Natural killer cell (primary cell): ENCODE measurements around the gene FGD2. TPM values are rescaled to one million over a fixed set of nuclear protein-coding genes. Genes with fewer than 3 reads are reported as not detected.
"Not testable (repeated sequence)": the region's sequence is repeated elsewhere in the genome, so short reads cannot be mapped to it uniquely, and the experiment has no call there.

Source experiments
- ATAC-seq, 3 donors: fragments of 150-1000 bp in 2 of 3; fragments of 200-7000 bp in 1 of 3; cut with Tn5 transposase; 1 replicate in 1 of 3; 2 replicates in 2 of 3; pipeline ENCODE4 v1.10.0; 2021; ENCODE audit warnings: mild to moderate bottlenecking in 2 of 3, moderate library complexity in 2 of 3
- DNase-seq, 2 donors: peaks; one replicate each; pipeline versions ENCODE4 v3.0.0 to v3.0.0-alpha.2; 2013 to 2021; ENCODE audit warnings: mixed read lengths in 1 of 2
- H3K27ac ChIP-seq: one replicate; pipeline ENCODE4 v1.5.1; 2013; ENCODE audit warnings: mild to moderate bottlenecking, low read length
- H3K27me3 ChIP-seq: one replicate; pipeline ENCODE4 v1.6.1; 2013; ENCODE audit warnings: low read length; ENCODE audit not compliant: control insufficient read depth, insufficient read depth
- H3K36me3 ChIP-seq: one replicate; pipeline ENCODE4 v1.6.1; 2013; ENCODE audit warnings: low read length; ENCODE audit not compliant: control insufficient read depth, insufficient read depth
- H3K4me1 ChIP-seq: one replicate; pipeline ENCODE4 v1.6.1; 2013; ENCODE audit warnings: low read length; ENCODE audit not compliant: control insufficient read depth, insufficient read depth
- H3K4me3 ChIP-seq: one replicate; pipeline ENCODE4 v1.5.1; 2013; ENCODE audit warnings: low read length
- H3K9me3 ChIP-seq: one replicate; pipeline ENCODE4 v1.6.1; 2013; ENCODE audit warnings: low read length; ENCODE audit not compliant: control insufficient read depth, insufficient read depth
- H3K27ac Mint-ChIP-seq, 2 donors: one replicate each; pipeline ENCODE4 v1.8.0; 2022; ENCODE audit warnings: mild to moderate bottlenecking in 2 of 2, mixed read lengths in 2 of 2, moderate library complexity in 1 of 2
- H3K27me3 Mint-ChIP-seq, 2 donors: one replicate each; pipeline ENCODE4 v1.8.0; 2022; ENCODE audit warnings: low read depth in 2 of 2, mixed read lengths in 2 of 2
- H3K36me3 Mint-ChIP-seq: one replicate; pipeline ENCODE4 v1.8.0; 2022; ENCODE audit warnings: mixed read lengths
- H3K4me1 Mint-ChIP-seq, 2 donors: one replicate each; pipeline ENCODE4 v1.8.0; 2022; ENCODE audit warnings: mixed read lengths in 2 of 2
- H3K4me3 Mint-ChIP-seq: one replicate; pipeline ENCODE4 v1.8.0; 2022; ENCODE audit warnings: mild to moderate bottlenecking, moderate library complexity, mixed read lengths
- H3K9me3 Mint-ChIP-seq, 2 donors: one replicate each; pipeline ENCODE4 v1.8.0; 2022; ENCODE audit warnings: mixed read lengths in 2 of 2
- CTCF ChIP-seq: fragments of 200-600 bp; IDR thresholded peaks from one replicate; pipeline ENCODE4 v1.8.0; 2022; ENCODE audit warnings: antibody characterized with exemption
- WGBS: methylation state at CpG from one replicate; pipeline ENCODE4 v1.1.7; 2013; ENCODE audit warnings: missing lambda C conversion rate; ENCODE audit not compliant: insufficient coverage; 5-methylcytosine and 5-hydroxymethylcytosine counted together
- intact Hi-C: fragments of 100-400 bp; cut with micrococcal nuclease; formaldehyde crosslinking; loops from one replicate; pipeline ENCODE4 v1.14.2; 2022
- total RNA-seq, 4 donors: library from RNA; stranded (reverse); fragments of 120-200 nt in 1 of 4; gene quantifications; one replicate each; pipeline versions ENCODE4 v1.2.3 to v1.2.4, GENCODE V29; 2013 to 2022

Gene FGD2
- total RNA-seq, 3 donors from 2014 or later (not counting 1 experiment from before 2014, with no cell fraction given) = 6.3 to 22.3 (median 14.1) TPM

GRCh38 chr6:37041521-37041920 lies 36.1 kb downstream of the FGD2 start:
- Mint-ChIP-seq H3K27me3 (no peaks in the 10 kb centered on the region), H3K9me3 (no peaks in the 10 kb centered on the region), H3K4me1 (peaks cover 12 to 14% of the 10 kb centered on the region in 2 donors), H3K4me3 (no peak overlapping the region), H3K27ac (no peak overlapping the region), H3K36me3 (no peaks in the 10 kb centered on the region)
- WGBS = 84% methylated on average over 5 of the region's 6 CpGs
- no peaks in the 10 kb centered on the region for H3K9me3 ChIP-seq
- no peak overlapping the region for H3K27ac ChIP-seq
- DNase-seq (no peak), ATAC-seq (no peak)
- H3K4me1 ChIP-seq = peaks cover 13% of the 10 kb centered on the region
- H3K36me3 ChIP-seq = no peaks in the 10 kb centered on the region
- no peaks in the 10 kb centered on the region for H3K27me3 ChIP-seq
- no peak for TF ChIP-seq CTCF
- intact Hi-C loops = no loop called here
- H3K4me3 ChIP-seq = no peak overlapping the region

DNA sequence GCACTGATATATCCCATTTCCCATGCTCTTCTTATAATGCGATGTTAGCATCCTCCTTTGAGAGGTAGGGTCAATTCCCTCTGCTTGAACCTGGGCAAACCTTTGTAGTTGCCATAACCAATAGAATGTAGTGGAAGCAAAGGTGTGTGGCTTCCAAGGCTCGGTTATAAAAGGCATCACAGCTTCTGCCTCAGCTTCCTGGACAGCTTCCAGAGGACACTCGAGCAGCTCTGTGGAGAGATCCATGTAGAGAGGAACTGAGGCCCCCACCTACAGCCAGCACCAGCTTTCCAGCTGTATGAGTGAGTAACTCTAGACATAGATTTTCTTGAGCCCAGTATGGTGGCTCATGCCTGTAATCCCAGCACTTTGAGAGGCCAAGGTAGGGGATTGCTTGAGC lies 36.7 kb downstream of the FGD2 start:
- intact Hi-C loops = no loop called here
- no peaks in the 10 kb centered on the region for H3K36me3 ChIP-seq
- DNase-seq = no peak
- Mint-ChIP-seq H3K27me3 (no peaks in the 10 kb centered on the region), H3K9me3 (no peaks in the 10 kb centered on the region), H3K27ac (no peak overlapping the region), H3K36me3 (no peaks in the 10 kb centered on the region), H3K4me3 (no peak overlapping the region), H3K4me1 (peaks cover 14 to 18% of the 10 kb centered on the region in 2 donors)
- no peak overlapping the region for H3K27ac ChIP-seq
- no peak for TF ChIP-seq CTCF
- 76% methylated on average over 3 of the region's 3 CpGs for WGBS
- H3K27me3 ChIP-seq = no peaks in the 10 kb centered on the region
- peaks cover 19% of the 10 kb centered on the region for H3K4me1 ChIP-seq
- H3K9me3 ChIP-seq = no peaks in the 10 kb centered on the region
- no peak for ATAC-seq
- H3K4me3 ChIP-seq = no peak overlapping the region

- H3K9me3 Mint-ChIP-seq, H3K27ac Mint-ChIP-seq, H3K9me3 ChIP-seq, ATAC-seq, H3K36me3 Mint-ChIP-seq, H3K36me3 ChIP-seq, H3K27me3 ChIP-seq, H3K4me3 Mint-ChIP-seq, DNase-seq, intact Hi-C loops, H3K4me3 ChIP-seq, H3K27ac ChIP-seq, H3K27me3 Mint-ChIP-seq: not testable (repeated sequence)
- WGBS = 96% methylated on average over 3 of the region's 3 CpGs
- H3K4me1 Mint-ChIP-seq = peaks cover 22 to 27% of the 10 kb centered on the region in 2 donors
- H3K4me1 ChIP-seq = peaks cover 28% of the 10 kb centered on the region
These were observed 37.6 kb downstream of the FGD2 start for GRCh38 chr6:37043091-37043490.

GRCh38 chr6:37047346-37047688 lies 41.9 kb downstream of the FGD2 start:
- 68% methylated on average over 5 of the region's 5 CpGs for WGBS
- Histone ChIP-seq H3K4me1 (peaks cover 64% of the 10 kb centered on the region), H3K36me3 (no peaks in the 10 kb centered on the region), H3K9me3 (no peaks in the 10 kb centered on the region), H3K27me3 (no peaks in the 10 kb centered on the region), H3K4me3 (no peak overlapping the region), H3K27ac (no peak overlapping the region)
- no peak for TF ChIP-seq CTCF
- Mint-ChIP-seq H3K4me3 (no peak overlapping the region), H3K27ac (peak overlapping the region; percentile 99 to 100), H3K9me3 (no peaks in the 10 kb centered on the region), H3K4me1 (peaks cover 57 to 58% of the 10 kb centered on the region in 2 donors), H3K27me3 (no peaks in the 10 kb centered on the region), H3K36me3 (no peaks in the 10 kb centered on the region)
- ATAC-seq = no peak
- DNase-seq = no peak
- intact Hi-C loops = no loop called here
